ENCODE results near the gene CSMD2.

- TF ChIP-seq CTCF (IDR thresholded peaks at IDR 0.05) (no peak), POLR2A (IDR thresholded peaks at IDR 0.05) (no peak)
These were observed 649.9 kb downstream of the CSMD2 start for GRCh38 chr1:33515112-33515511.
